Panc1 (cell line): ENCODE data around the gene MUC5B. TPM values are rescaled to one million over a fixed set of nuclear protein-coding genes. Genes with fewer than 3 reads are reported as not detected.

Experiments used
- ATAC-seq: fragments of 200-7000 bp; cut with Tn5 transposase; 2 replicates; pipeline ENCODE4 v1.9.1; 2020; ENCODE audit warnings: mild to moderate bottlenecking, moderate library complexity
- BruUV-seq: library from RNA; stranded (reverse); fragments of 400-500 nt; replicated peaks from 2 replicates; lab custom pipeline; 2021; lab: Mats Ljungman, UMichigan
- CTCF ChIA-PET: fragments of 300-600 bp; sonication (Branson Sonifier 250); formaldehyde crosslinking; loops from one replicate; lab custom pipeline; 2022; ENCODE audit warnings: antibody characterized with exemption; lab: Charles Lee
- POLR2A ChIA-PET: fragments of 300-600 bp; sonication (Branson Sonifier 250); formaldehyde crosslinking; loops from one replicate; lab custom pipeline; 2022; ENCODE audit warnings: antibody characterized with exemption; lab: Charles Lee
- DNase-seq: peaks from one replicate; pipeline ENCODE4 v3.0.0-alpha.2; 2010; ENCODE audit warnings: low read depth, low spot score
- H3K27ac ChIP-seq: 2 replicates; pipeline ENCODE4 v1.5.1; 2011; ENCODE audit warnings: mild to moderate bottlenecking, low read length, inconsistent platforms
- H3K27me3 ChIP-seq: fragments of 200-500 bp; sonication (Bioruptor generic); 2 replicates; pipeline ENCODE4 v1.6.0; 2014; ENCODE audit warnings: low read length, inconsistent platforms; ENCODE audit not compliant: control insufficient read depth, insufficient read depth
- H3K36me3 ChIP-seq: fragments of 200-500 bp; sonication (Bioruptor generic); 2 replicates; pipeline ENCODE4 v1.5.1; 2014; ENCODE audit warnings: inconsistent platforms, mild to moderate bottlenecking, low read length, moderate library complexity; ENCODE audit not compliant: control insufficient read depth, insufficient read depth
- H3K4me1 ChIP-seq: 2 replicates; pipeline ENCODE4 v1.5.1; 2011; ENCODE audit warnings: inconsistent platforms, mild to moderate bottlenecking, low read length, moderate library complexity; ENCODE audit not compliant: control insufficient read depth, insufficient read depth
- H3K4me3 ChIP-seq, 2 experiments: 2 replicates each; pipeline ENCODE4 v1.5.1; 2011 to 2012; ENCODE audit warnings: low read depth in 2 of 2, low read length in 2 of 2, mild to moderate bottlenecking in 2 of 2, inconsistent platforms in 1 of 2, moderate library complexity in 1 of 2
- H3K9me3 ChIP-seq: fragments of 200-500 bp; sonication (Bioruptor generic); 2 replicates; pipeline ENCODE4 v1.5.1; 2014; ENCODE audit warnings: low read depth, mild to moderate bottlenecking, inconsistent platforms, low read length, moderate library complexity; ENCODE audit not compliant: control insufficient read depth, insufficient read depth
- POLR2AphosphoS5 ChIP-seq: IDR thresholded peaks from 2 replicates; pipeline ENCODE4 v1.6.1; 2012; ENCODE audit warnings: mild to moderate bottlenecking, low read depth, low read length, moderate library complexity
- REST ChIP-seq, 2 experiments: IDR thresholded peaks; 2 replicates each; pipeline ENCODE4 v1.6.1; 2011 to 2012; ENCODE audit warnings: low read depth in 2 of 2, control low read depth in 1 of 2, low read length in 1 of 2, mild to moderate bottlenecking in 1 of 2, moderate library complexity in 1 of 2; ENCODE audit not compliant: insufficient read depth in 1 of 2
- SIN3A ChIP-seq: IDR thresholded peaks from 2 replicates; pipeline ENCODE4 v1.6.1; 2012; ENCODE audit warnings: low read depth, mild to moderate bottlenecking, low read length, moderate library complexity, borderline replicate concordance; ENCODE audit not compliant: insufficient read depth
- TCF7L2 ChIP-seq: IDR thresholded peaks from 2 replicates; pipeline ENCODE4 v1.6.1; 2011; ENCODE audit warnings: mild to moderate bottlenecking, low read depth, low read length, inconsistent platforms
- in situ Hi-C: cut with HindIII; loops from 2 replicates; pipeline ENCODE4 v1.10.0; 2016; ENCODE audit warnings: low sequenced_read_pairs, low pct_unique_long_range_greater_than_20kb
- intact Hi-C: fragments of 100-400 bp; cut with micrococcal nuclease; formaldehyde crosslinking; loops from one replicate; pipeline ENCODE4 v1.10.0; 2022; ENCODE audit not compliant: unreplicated experiment
- total RNA-seq: library from RNA; stranded (reverse); gene quantifications from one replicate; pipeline ENCODE4 v1.2.1, GENCODE V29; 2021; ENCODE audit not compliant: unreplicated experiment
- TF ChIP-seq, protein P1 (sequence below): fragments of 450-650 bp; IDR thresholded peaks from 2 replicates; pipeline ENCODE4 v1.5.1; 2017; ENCODE audit warnings: mild to moderate bottlenecking

The MUC5B gene
- total RNA-seq, 1 experiment from 2014 or later, result 1.2 TPM

GRCh38 chr11:1238767-1239595 lies 16.1 kb downstream of the MUC5B start:
- in situ Hi-C loops, result no loop called here
- TF ChIP-seq SIN3A (no peak), REST (IDR thresholded peaks at IDR 0.05; ENCODE audit: insufficient read depth in 1 of 2, low read depth in 2 of 2, low read length in 1 of 2) (peak; percentile 95 to 99), TCF7L2 (no peak)
- no TSS peak for BruUV-seq
- ChIA-PET CTCF (interaction anchor here (0.6 to 1.7 kb wide), 2 partner anchors 12 to 327 kb away, joined by 3 to 5 read pairs; no protein-coding TSS in a partner anchor), POLR2A (no interaction called here)
- H3K9me3 ChIP-seq, result no peaks in the 10 kb centered on the region
- no peak overlapping the region for H3K27ac ChIP-seq
- no peaks in the 10 kb centered on the region for H3K36me3 ChIP-seq
- no peaks in the 10 kb centered on the region for H3K4me1 ChIP-seq
- no peak for DNase-seq
- intact Hi-C loops, result no loop called here
- no peaks in the 10 kb centered on the region; the same call in 1 of the 2 replicates for H3K27me3 ChIP-seq
- no peak overlapping the region for H3K4me3 ChIP-seq
- ATAC-seq, result 0 out of 2 replicates have a peak, but pooled peaks have one; percentile 2

GRCh38 chr11:1239596-1240205 lies 16.8 kb downstream of the MUC5B start:
- no peak overlapping the region for H3K27ac ChIP-seq
- DNase-seq (no peak), ATAC-seq (no peak)
- in situ Hi-C loops (no loop called here), intact Hi-C loops (no loop called here)
- no peak overlapping the region for H3K4me3 ChIP-seq
- BruUV-seq, result no TSS peak
- H3K36me3 ChIP-seq, result no peaks in the 10 kb centered on the region
- CTCF ChIA-PET, result no interaction called here
- TF ChIP-seq, protein P1, sequence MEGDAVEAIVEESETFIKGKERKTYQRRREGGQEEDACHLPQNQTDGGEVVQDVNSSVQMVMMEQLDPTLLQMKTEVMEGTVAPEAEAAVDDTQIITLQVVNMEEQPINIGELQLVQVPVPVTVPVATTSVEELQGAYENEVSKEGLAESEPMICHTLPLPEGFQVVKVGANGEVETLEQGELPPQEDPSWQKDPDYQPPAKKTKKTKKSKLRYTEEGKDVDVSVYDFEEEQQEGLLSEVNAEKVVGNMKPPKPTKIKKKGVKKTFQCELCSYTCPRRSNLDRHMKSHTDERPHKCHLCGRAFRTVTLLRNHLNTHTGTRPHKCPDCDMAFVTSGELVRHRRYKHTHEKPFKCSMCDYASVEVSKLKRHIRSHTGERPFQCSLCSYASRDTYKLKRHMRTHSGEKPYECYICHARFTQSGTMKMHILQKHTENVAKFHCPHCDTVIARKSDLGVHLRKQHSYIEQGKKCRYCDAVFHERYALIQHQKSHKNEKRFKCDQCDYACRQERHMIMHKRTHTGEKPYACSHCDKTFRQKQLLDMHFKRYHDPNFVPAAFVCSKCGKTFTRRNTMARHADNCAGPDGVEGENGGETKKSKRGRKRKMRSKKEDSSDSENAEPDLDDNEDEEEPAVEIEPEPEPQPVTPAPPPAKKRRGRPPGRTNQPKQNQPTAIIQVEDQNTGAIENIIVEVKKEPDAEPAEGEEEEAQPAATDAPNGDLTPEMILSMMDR, result no peak
- TF ChIP-seq REST (IDR thresholded peaks at IDR 0.05; ENCODE audit: insufficient read depth in 1 of 2, low read depth in 2 of 2, low read length in 1 of 2) (no peak), POLR2AphosphoS5 (no peak), TCF7L2 (no peak), SIN3A (no peak)
- no peaks in the 10 kb centered on the region for H3K9me3 ChIP-seq
- no peaks in the 10 kb centered on the region for H3K4me1 ChIP-seq
- no peaks in the 10 kb centered on the region; the same call in 1 of the 2 replicates for H3K27me3 ChIP-seq
- POLR2A ChIA-PET, result no interaction called here
